ENCODE results near the gene GNB5.

GNB5 gene

GRCh38 chr15:52114261-52115055 is 76.7 kb downstream of the GNB5 start:
- DNase-seq (ENCODE audit: low spot score in 2 of 2), result no peak
- no peaks in the 10 kb centered on the region; the same call in 1 of the 2 replicates for H3K36me3 ChIP-seq (replicated peaks)
- H3K4me3 ChIP-seq, result no peak overlapping the region
- no peaks in the 10 kb centered on the region for H3K27me3 ChIP-seq (ENCODE audit: low read depth)
- no peaks in the 10 kb centered on the region for H3K9me3 ChIP-seq
- in situ Hi-C loops (cut with MboI; ENCODE audit: low sequenced_read_pairs), result no loop called here
- H3K4me1 ChIP-seq, result peaks cover 8% of the 10 kb centered on the region

- no peaks in the 10 kb centered on the region for H3K27me3 ChIP-seq (ENCODE audit: low read depth)
- peaks cover 8% of the 10 kb centered on the region for H3K4me1 ChIP-seq
- in situ Hi-C loops (cut with MboI; ENCODE audit: low sequenced_read_pairs), result no loop called here
These were observed 77.5 kb downstream of the GNB5 start for GRCh38 chr15:52113708-52114107.

GRCh38 chr15:52113235-52113634 is 78.0 kb downstream of the GNB5 start:
- H3K4me1 ChIP-seq, result peaks cover 8% of the 10 kb centered on the region
- H3K36me3 ChIP-seq (replicated peaks), result no peaks in the 10 kb centered on the region; the same call in 1 of the 2 replicates
- no peaks in the 10 kb centered on the region for H3K9me3 ChIP-seq
- no peaks in the 10 kb centered on the region for H3K27me3 ChIP-seq (ENCODE audit: low read depth)
- DNase-seq (ENCODE audit: low spot score in 2 of 2), result no peak
- H3K4me3 ChIP-seq, result no peak overlapping the region
- in situ Hi-C loops (cut with MboI; ENCODE audit: low sequenced_read_pairs), result no loop called here

More at GRCh38 chr15:52113708-52114107, 77.5 kb downstream of the GNB5 start:
- Histone ChIP-seq H3K36me3 (replicated peaks) (no peaks in the 10 kb centered on the region; the same call in 1 of the 2 replicates), H3K9me3 (no peaks in the 10 kb centered on the region), H3K4me3 (no peak overlapping the region)
- no peak for DNase-seq (ENCODE audit: low spot score in 2 of 2)

GRCh38 chr15:52112203-52112750 is 78.9 kb downstream of the GNB5 start:
- in situ Hi-C loops (cut with MboI; ENCODE audit: low sequenced_read_pairs), result no loop called here
- no peak overlapping the region for H3K4me3 ChIP-seq

GRCh38 chr15:52111517-52112202 is 79.5 kb downstream of the GNB5 start:
- H3K27me3 ChIP-seq (ENCODE audit: low read depth), result no peaks in the 10 kb centered on the region
- no peaks in the 10 kb centered on the region; the same call in 1 of the 2 replicates for H3K36me3 ChIP-seq (replicated peaks)
- peaks cover 11% of the 10 kb centered on the region for H3K4me1 ChIP-seq
- in situ Hi-C loops (cut with MboI; ENCODE audit: low sequenced_read_pairs), result no loop called here
- no peak overlapping the region for H3K4me3 ChIP-seq
- H3K9me3 ChIP-seq, result no peaks in the 10 kb centered on the region
- DNase-seq (ENCODE audit: low spot score in 2 of 2), result no peak

More at GRCh38 chr15:52112203-52112750, 78.9 kb downstream of the GNB5 start:
- no peaks in the 10 kb centered on the region; the same call in 1 of the 2 replicates for H3K36me3 ChIP-seq (replicated peaks)
- no peaks in the 10 kb centered on the region for H3K9me3 ChIP-seq
- DNase-seq (ENCODE audit: low spot score in 2 of 2), result no peak
- peaks cover 11% of the 10 kb centered on the region for H3K4me1 ChIP-seq
- no peaks in the 10 kb centered on the region for H3K27me3 ChIP-seq (ENCODE audit: low read depth)

GRCh38 chr15:52109559-52110451 is 81.4 kb downstream of the GNB5 start:
- in situ Hi-C loops (cut with MboI; ENCODE audit: low sequenced_read_pairs), result no loop called here
- H3K4me1 ChIP-seq, result peaks cover 3% of the 10 kb centered on the region; the same call in 1 of the 2 replicates

GRCh38 chr15:52107238-52107637 is 84.0 kb downstream of the GNB5 start:
- Histone ChIP-seq H3K9me3 (no peaks in the 10 kb centered on the region), H3K4me3 (no peak overlapping the region), H3K36me3 (replicated peaks) (no peaks in the 10 kb centered on the region), H3K4me1 (peaks cover 3% of the 10 kb centered on the region; the same call in 1 of the 2 replicates), H3K27me3 (ENCODE audit: low read depth) (no peaks in the 10 kb centered on the region)
- no peak for DNase-seq (ENCODE audit: low spot score in 2 of 2)
- in situ Hi-C loops (cut with MboI; ENCODE audit: low sequenced_read_pairs), result no loop called here

More at GRCh38 chr15:52109559-52110451, 81.4 kb downstream of the GNB5 start:
- Histone ChIP-seq H3K36me3 (replicated peaks) (no peaks in the 10 kb centered on the region), H3K9me3 (no peaks in the 10 kb centered on the region), H3K27me3 (ENCODE audit: low read depth) (no peaks in the 10 kb centered on the region), H3K4me3 (no peak overlapping the region)
- DNase-seq (ENCODE audit: low spot score in 2 of 2), result no peak

- in situ Hi-C loops (cut with MboI; ENCODE audit: low sequenced_read_pairs), result no loop called here
These were observed 84.6 kb downstream of the GNB5 start for GRCh38 chr15:52106641-52107040.

GRCh38 chr15:52105846-52106245 is 85.3 kb downstream of the GNB5 start:
- Histone ChIP-seq H3K9me3 (no peaks in the 10 kb centered on the region), H3K36me3 (replicated peaks) (no peaks in the 10 kb centered on the region), H3K4me3 (no peak overlapping the region), H3K27me3 (ENCODE audit: low read depth) (no peaks in the 10 kb centered on the region), H3K4me1 (peaks cover 3% of the 10 kb centered on the region; the same call in 1 of the 2 replicates)
- no peak for DNase-seq (ENCODE audit: low spot score in 2 of 2)
- in situ Hi-C loops (cut with MboI; ENCODE audit: low sequenced_read_pairs), result no loop called here

More at GRCh38 chr15:52106641-52107040, 84.6 kb downstream of the GNB5 start:
- Histone ChIP-seq H3K36me3 (replicated peaks) (no peaks in the 10 kb centered on the region), H3K9me3 (no peaks in the 10 kb centered on the region), H3K27me3 (ENCODE audit: low read depth) (no peaks in the 10 kb centered on the region), H3K4me3 (no peak overlapping the region), H3K4me1 (peaks cover 3% of the 10 kb centered on the region; the same call in 1 of the 2 replicates)
- no peak for DNase-seq (ENCODE audit: low spot score in 2 of 2)

- peaks cover 3% of the 10 kb centered on the region; the same call in 1 of the 2 replicates for H3K4me1 ChIP-seq
These were observed 86.6 kb downstream of the GNB5 start for GRCh38 chr15:52104532-52105004.

GRCh38 chr15:52103217-52104207 is 87.7 kb downstream of the GNB5 start:
- DNase-seq (ENCODE audit: low spot score in 2 of 2), result no peak
- Histone ChIP-seq H3K4me1 (peaks cover 3% of the 10 kb centered on the region; the same call in 1 of the 2 replicates), H3K27me3 (ENCODE audit: low read depth) (no peaks in the 10 kb centered on the region), H3K36me3 (replicated peaks) (no peaks in the 10 kb centered on the region), H3K4me3 (no peak overlapping the region), H3K9me3 (no peaks in the 10 kb centered on the region)
- in situ Hi-C loops (cut with MboI; ENCODE audit: low sequenced_read_pairs), result no loop called here

More at GRCh38 chr15:52104532-52105004, 86.6 kb downstream of the GNB5 start:
- H3K27me3 ChIP-seq (ENCODE audit: low read depth), result no peaks in the 10 kb centered on the region
- in situ Hi-C loops (cut with MboI; ENCODE audit: low sequenced_read_pairs), result no loop called here
- H3K36me3 ChIP-seq (replicated peaks), result no peaks in the 10 kb centered on the region
- no peaks in the 10 kb centered on the region for H3K9me3 ChIP-seq
- H3K4me3 ChIP-seq, result no peak overlapping the region
- no peak for DNase-seq (ENCODE audit: low spot score in 2 of 2)

GRCh38 chr15:52102463-52102862 is 88.7 kb downstream of the GNB5 start:
- peaks cover under 1% of the 10 kb centered on the region; the same call in 1 of the 2 replicates for H3K4me1 ChIP-seq
- no peak for DNase-seq (ENCODE audit: low spot score in 2 of 2)

More at GRCh38 chr15:52102463-52102862, 88.7 kb downstream of the GNB5 start:
- Histone ChIP-seq H3K36me3 (replicated peaks) (no peaks in the 10 kb centered on the region), H3K9me3 (no peaks in the 10 kb centered on the region), H3K27me3 (ENCODE audit: low read depth) (no peaks in the 10 kb centered on the region), H3K4me3 (no peak overlapping the region)
- in situ Hi-C loops (cut with MboI; ENCODE audit: low sequenced_read_pairs), result no loop called here

All from HAP-1 (cell line).